Adrenal gland (tissue), 5 donors: ENCODE measurements around the gene RNASE7.

Experiments
- POLR2A ChIP-seq, 2 donors: fragments of 450-650 bp; IDR thresholded peaks; one replicate each; pipeline ENCODE4 v1.6.1; 2017; ENCODE audit warnings: antibody characterized with exemption in 2 of 2, mild to moderate bottlenecking in 2 of 2, moderate library complexity in 1 of 2
- TF ChIP-seq, protein P1 (sequence below), 6 experiments: fragments of 450-650 bp in 4 of 6; fragments of 200-600 bp in 2 of 6; sonication (generic) in 1 of 6; IDR thresholded peaks; 1 replicate in 5 of 6; 2 replicates in 1 of 6; pipeline versions ENCODE4 v1.5.1 to v1.8.0; 2016 to 2021; ENCODE audit warnings: antibody characterized with exemption in 6 of 6, mild to moderate bottlenecking in 2 of 6, moderate library complexity in 1 of 6
- donor health status: DM: no; HTN: no; CAD: no.

DNA sequence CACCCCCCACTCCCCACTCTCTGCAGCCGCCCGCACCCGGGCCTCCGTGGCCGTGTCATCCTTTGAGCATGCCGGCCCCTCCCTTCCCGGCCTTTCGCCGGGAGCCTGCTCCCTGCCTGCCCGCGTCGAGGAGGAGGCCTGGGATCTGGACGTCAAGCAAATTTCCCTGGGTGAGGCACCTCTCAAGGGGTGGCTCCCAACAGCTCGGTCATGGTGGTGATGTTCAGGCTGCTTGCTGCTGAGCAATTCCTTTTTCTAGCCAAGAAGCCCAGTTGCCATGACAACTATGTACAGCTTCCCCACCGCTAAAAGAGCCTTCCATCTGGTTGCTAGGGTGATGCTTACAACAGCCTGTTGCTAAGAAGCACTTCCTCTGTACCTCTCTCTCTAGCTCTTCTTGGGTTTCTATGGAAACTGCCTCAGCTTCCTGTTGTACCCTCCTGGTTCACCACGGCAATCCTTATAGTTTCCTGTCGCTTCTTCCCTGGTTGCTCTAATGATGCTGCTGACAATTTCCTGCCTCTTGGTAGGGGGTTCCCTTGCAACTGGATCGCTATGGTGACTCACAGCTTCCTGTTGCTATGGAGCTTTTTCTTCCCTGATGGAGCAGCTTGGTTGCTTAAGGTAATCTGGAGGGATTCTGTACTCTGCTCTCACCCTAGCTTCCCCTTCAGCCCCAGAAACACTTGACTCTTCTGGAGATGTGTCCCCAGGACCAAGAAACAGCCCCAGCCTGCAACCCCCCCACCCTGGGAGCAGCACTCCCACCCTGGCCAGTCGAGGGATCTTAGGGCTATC lies 45.3 kb downstream of the RNASE7 start:
- TF ChIP-seq, protein P1, sequence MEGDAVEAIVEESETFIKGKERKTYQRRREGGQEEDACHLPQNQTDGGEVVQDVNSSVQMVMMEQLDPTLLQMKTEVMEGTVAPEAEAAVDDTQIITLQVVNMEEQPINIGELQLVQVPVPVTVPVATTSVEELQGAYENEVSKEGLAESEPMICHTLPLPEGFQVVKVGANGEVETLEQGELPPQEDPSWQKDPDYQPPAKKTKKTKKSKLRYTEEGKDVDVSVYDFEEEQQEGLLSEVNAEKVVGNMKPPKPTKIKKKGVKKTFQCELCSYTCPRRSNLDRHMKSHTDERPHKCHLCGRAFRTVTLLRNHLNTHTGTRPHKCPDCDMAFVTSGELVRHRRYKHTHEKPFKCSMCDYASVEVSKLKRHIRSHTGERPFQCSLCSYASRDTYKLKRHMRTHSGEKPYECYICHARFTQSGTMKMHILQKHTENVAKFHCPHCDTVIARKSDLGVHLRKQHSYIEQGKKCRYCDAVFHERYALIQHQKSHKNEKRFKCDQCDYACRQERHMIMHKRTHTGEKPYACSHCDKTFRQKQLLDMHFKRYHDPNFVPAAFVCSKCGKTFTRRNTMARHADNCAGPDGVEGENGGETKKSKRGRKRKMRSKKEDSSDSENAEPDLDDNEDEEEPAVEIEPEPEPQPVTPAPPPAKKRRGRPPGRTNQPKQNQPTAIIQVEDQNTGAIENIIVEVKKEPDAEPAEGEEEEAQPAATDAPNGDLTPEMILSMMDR (IDR thresholded peaks at IDR 0.05), result no peak
- TF ChIP-seq POLR2A (IDR thresholded peaks at IDR 0.05), result no peak
